Measurements from ENCODE around the gene PUS1. TPM values are rescaled to one million over a fixed set of nuclear protein-coding genes. Genes with fewer than 3 reads are reported as not detected.

The PUS1 gene
- total and polyA plus RNA-seq, 12 donors: 5.1 to 17.4 (median 7.8) TPM

- H3K4me1 ChIP-seq: peaks cover 0 to 12% (median 0%) of the 10 kb centered on the region in 9 donors
- ATAC-seq (no peak), DNase-seq (no peak)
- intact Hi-C loops (cut with DNase I): loop anchor here in 2 of 10 donors (10.0 kb wide), 3 partner anchors 89 to 229 kb away; partner anchors contain the start of gene SFSWAP (in 1 of the 2)
- peaks cover 0 to 60% (median 23%) of the 10 kb centered on the region in 9 donors for H3K36me3 ChIP-seq
- H3K9me3 ChIP-seq: no peaks in the 10 kb centered on the region
- H3K27me3 ChIP-seq: no peaks in the 10 kb centered on the region
- WGBS, 2 donors: 96 to 97% methylated on average over 10 of the region's 10 CpGs
- H3K27ac ChIP-seq: no peak overlapping the region
- H3K4me3 ChIP-seq: no peak overlapping the region
- TF ChIP-seq, protein P1, sequence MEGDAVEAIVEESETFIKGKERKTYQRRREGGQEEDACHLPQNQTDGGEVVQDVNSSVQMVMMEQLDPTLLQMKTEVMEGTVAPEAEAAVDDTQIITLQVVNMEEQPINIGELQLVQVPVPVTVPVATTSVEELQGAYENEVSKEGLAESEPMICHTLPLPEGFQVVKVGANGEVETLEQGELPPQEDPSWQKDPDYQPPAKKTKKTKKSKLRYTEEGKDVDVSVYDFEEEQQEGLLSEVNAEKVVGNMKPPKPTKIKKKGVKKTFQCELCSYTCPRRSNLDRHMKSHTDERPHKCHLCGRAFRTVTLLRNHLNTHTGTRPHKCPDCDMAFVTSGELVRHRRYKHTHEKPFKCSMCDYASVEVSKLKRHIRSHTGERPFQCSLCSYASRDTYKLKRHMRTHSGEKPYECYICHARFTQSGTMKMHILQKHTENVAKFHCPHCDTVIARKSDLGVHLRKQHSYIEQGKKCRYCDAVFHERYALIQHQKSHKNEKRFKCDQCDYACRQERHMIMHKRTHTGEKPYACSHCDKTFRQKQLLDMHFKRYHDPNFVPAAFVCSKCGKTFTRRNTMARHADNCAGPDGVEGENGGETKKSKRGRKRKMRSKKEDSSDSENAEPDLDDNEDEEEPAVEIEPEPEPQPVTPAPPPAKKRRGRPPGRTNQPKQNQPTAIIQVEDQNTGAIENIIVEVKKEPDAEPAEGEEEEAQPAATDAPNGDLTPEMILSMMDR (IDR thresholded peaks at IDR 0.05): no peak
Measured at GRCh38 chr12:131943876-131944275, 14.8 kb downstream of the PUS1 start.

GRCh38 chr12:131944601-131945251 is 15.7 kb downstream of the PUS1 start:
- no peak for DNase-seq
- WGBS, 2 donors: 90 to 94% methylated on average over 35 of the region's 35 CpGs
- intact Hi-C loops (cut with DNase I): loop anchor here in 6 of 10 donors (5.0 to 10.0 kb wide), 6 partner anchors 47 to 230 kb away; partner anchors contain the start of gene SFSWAP (in 1 of the 6)

DNA sequence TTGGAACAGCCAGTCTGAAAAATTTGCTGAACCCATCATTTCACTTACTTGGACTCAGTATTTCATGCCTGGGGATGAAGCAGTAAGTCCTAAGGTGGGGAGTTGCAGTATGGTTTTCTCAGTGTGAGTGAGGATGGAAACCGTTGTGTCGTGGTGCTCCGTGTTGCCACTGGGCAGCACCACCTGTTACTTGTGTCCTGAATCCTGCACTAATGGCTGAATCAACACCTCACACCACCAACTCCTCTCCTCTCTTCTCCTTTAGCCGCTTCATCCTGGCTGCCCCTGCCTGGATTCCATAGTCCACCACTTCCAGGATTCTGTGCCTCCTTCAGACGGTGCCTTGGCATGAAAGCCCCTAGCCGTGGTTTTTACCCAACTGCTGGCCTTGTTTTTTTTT is 17.7 kb downstream of the PUS1 start:
- Histone ChIP-seq H3K4me1 (peaks cover 4 to 32% (median 16%) of the 10 kb centered on the region in 9 donors), H3K27me3 (no peaks in the 10 kb centered on the region), H3K9me3 (no peaks in the 10 kb centered on the region), H3K36me3 (peaks cover 0 to 31% (median 11%) of the 10 kb centered on the region in 9 donors), H3K27ac (no peak overlapping the region), H3K4me3 (no peak overlapping the region)
- TF ChIP-seq, protein P1 (IDR thresholded peaks at IDR 0.05): no peak
- DNase-seq: no peak
- WGBS, 2 donors: 68 to 84% methylated on average over 6 of the region's 6 CpGs
- ATAC-seq: no peak
- intact Hi-C loops (cut with DNase I): loop anchor here in 6 of 10 donors (2.0 to 10.0 kb wide), 7 partner anchors 16 to 232 kb away; partner anchors contain the start of gene SFSWAP (in 1 of the 6)

More at GRCh38 chr12:131944601-131945251, 15.7 kb downstream of the PUS1 start:
- Histone ChIP-seq H3K27ac (no peak overlapping the region), H3K27me3 (no peaks in the 10 kb centered on the region), H3K36me3 (peaks cover 0 to 51% (median 23%) of the 10 kb centered on the region in 9 donors), H3K4me3 (no peak overlapping the region), H3K4me1 (peaks cover 0 to 18% (median 3%) of the 10 kb centered on the region in 9 donors), H3K9me3 (no peaks in the 10 kb centered on the region)
- ATAC-seq: peak in 1 of 8 donors; percentile 25
- TF ChIP-seq, protein P1 (IDR thresholded peaks at IDR 0.05): no peak

DNA sequence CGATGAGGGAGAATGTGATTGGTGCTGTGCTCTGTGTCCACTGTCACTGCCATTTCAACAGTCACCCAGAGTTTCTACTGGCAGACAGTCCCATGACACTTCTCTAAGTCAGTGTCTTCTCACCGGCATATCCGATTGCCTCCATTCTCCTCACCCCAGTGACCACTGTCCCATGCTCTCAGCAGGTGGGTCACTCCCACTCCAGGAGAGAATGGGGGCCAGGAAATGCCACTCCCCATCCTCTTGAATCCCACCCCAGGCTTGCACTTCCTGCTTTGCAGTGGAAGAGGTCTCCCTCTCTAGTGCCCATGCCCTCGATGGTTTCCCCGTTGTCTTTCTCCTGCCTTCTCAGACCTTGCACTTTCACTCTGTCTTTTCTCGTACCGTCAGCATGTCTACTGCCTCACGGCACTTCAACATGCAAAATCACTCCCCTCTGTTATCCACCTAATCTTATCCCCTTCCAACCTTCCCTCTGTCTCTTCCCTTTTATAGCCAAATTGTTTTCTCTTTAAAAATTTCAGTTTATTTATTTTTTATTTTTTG is 18.5 kb downstream of the PUS1 start:
- TF ChIP-seq, protein P1 (IDR thresholded peaks at IDR 0.05): no peak
- Histone ChIP-seq H3K9me3 (no peaks in the 10 kb centered on the region), H3K27ac (peak overlapping the region in 1 of 10 donors; percentile 84), H3K4me3 (no peak overlapping the region), H3K36me3 (peaks cover 0 to 25% (median 6%) of the 10 kb centered on the region in 9 donors), H3K4me1 (peaks cover 4 to 35% (median 24%) of the 10 kb centered on the region in 9 donors), H3K27me3 (no peaks in the 10 kb centered on the region)
- WGBS, 2 donors: 36 to 45% methylated on average over 8 of the region's 8 CpGs
- DNase-seq (no peak), ATAC-seq (no peak)
- intact Hi-C loops (cut with DNase I): loop anchor here in 6 of 10 donors (2.0 to 10.0 kb wide), 7 partner anchors 17 to 233 kb away; partner anchors contain the start of gene SFSWAP (in 1 of the 6)

All from heart right ventricle (tissue), 16 donors.